Choroid plexus epithelial cell (primary cell): ENCODE measurements around the gene PHACTR1.

Experiments
- DNase-seq: peaks from one replicate; pipeline ENCODE4 v3.0.0-alpha.2; 2010; ENCODE audit warnings: low read depth
- H3K4me3 ChIP-seq: 2 replicates; pipeline ENCODE4 v1.5.1; 2011; ENCODE audit warnings: low read depth, mild to moderate bottlenecking, control low read depth, low read length, moderate library complexity
- TF ChIP-seq, protein P1 (sequence below): conservative IDR thresholded peaks from 2 replicates; pipeline ENCODE4 v1.5.1; 2011; ENCODE audit warnings: low read depth, mild to moderate bottlenecking, control low read depth, inconsistent platforms, low read length, moderate library complexity

The PHACTR1 gene

DNA sequence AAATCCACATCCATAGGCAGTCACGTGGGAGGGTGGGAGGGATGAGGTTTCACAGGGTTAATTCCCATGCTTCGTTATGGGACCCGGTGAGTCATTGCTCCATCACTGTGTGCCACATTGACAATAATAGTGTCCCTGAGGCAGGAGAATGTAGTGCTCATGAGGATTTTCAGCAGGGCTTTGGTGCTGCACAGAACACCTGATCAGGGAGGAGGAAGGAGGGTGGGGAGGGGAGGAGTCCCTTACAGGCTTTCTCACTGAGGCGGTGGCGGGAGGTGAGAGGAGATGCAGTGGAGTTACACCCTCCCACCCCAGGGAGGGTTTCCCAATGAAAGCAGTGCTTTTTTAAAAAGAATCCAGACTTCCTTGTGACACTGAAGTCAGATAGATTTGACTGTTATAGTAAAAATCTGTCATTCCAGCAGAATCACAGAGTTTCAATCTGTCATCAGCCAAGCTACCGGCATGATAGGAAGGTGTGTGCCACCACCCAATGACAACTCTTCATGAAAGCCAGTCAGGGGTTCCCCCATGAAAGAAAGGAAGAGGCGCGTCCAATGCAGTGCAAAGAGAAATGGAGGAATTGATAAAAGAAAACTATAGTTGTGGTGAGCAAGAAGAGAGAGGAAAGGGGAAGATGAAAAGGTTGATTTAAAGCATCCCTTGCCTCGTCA is 467.0 kb downstream of the PHACTR1 start:
- no peak overlapping the region for H3K4me3 ChIP-seq
- DNase-seq = no peak
- TF ChIP-seq, protein P1, sequence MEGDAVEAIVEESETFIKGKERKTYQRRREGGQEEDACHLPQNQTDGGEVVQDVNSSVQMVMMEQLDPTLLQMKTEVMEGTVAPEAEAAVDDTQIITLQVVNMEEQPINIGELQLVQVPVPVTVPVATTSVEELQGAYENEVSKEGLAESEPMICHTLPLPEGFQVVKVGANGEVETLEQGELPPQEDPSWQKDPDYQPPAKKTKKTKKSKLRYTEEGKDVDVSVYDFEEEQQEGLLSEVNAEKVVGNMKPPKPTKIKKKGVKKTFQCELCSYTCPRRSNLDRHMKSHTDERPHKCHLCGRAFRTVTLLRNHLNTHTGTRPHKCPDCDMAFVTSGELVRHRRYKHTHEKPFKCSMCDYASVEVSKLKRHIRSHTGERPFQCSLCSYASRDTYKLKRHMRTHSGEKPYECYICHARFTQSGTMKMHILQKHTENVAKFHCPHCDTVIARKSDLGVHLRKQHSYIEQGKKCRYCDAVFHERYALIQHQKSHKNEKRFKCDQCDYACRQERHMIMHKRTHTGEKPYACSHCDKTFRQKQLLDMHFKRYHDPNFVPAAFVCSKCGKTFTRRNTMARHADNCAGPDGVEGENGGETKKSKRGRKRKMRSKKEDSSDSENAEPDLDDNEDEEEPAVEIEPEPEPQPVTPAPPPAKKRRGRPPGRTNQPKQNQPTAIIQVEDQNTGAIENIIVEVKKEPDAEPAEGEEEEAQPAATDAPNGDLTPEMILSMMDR = no peak

DNA sequence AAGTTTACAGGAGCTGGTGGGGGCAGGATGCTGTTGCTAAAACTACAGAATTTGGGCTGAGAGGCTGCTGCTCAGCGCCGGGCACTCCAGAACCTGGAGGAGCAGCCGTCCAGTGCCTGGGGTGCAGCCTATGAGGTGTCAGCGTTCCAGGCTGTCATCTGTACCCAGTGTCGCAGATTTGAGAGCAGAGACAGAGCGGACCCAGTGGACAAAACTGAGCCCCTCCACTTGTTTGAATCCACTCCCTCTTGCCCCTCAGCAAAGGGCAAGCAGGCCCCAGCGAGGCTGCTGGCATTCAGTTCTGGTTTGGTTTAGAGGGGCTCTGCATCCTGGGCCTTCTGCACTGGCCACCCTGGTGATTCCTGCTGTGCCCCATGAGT is 467.5 kb downstream of the PHACTR1 start:
- TF ChIP-seq, protein P1 = no peak
- no peak overlapping the region for H3K4me3 ChIP-seq
- no peak for DNase-seq

DNA sequence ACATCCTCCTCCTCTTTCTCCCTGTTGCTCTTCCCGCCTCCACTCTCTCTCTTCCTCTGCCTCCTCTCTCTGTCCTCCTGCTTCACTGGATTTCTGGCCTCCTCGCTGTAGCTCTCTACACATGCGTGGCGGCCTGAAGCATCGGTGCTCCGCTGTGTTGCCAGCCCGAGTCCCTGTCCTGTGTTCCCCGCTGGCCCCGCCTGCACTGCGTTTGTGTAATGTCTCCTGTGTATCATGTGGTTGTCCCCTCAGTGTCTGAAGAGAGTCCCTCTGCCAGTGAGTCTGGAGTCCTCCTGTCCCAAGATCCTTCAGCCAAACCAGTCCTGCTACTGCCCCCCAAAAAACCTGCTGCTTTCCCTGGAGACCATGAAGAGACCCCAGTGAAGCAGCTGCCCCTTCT is 468.0 kb downstream of the PHACTR1 start:
- TF ChIP-seq, protein P1 = no peak
- H3K4me3 ChIP-seq = no peak overlapping the region
- no peak for DNase-seq

DNA sequence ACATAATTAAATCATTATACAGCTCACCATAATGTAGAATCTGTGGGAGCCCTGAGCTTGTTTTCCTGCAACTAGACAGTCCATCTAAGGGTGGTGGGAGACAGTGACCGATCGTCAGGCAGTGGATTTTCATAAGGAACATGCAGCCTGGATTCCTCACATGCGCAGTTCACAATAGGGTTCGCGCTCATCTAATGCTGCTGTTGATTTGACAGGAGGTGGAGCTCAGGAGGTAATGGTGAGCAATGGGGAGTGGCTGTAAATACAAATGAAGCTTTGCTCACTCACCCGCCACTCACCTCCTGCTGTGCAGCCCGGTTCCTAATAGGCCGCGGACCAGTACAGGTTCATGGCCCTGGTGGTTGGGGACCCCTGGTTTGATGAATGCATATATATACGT is 470.3 kb downstream of the PHACTR1 start:
- DNase-seq = no peak
- TF ChIP-seq, protein P1 = no peak
- H3K4me3 ChIP-seq = no peak overlapping the region

DNA sequence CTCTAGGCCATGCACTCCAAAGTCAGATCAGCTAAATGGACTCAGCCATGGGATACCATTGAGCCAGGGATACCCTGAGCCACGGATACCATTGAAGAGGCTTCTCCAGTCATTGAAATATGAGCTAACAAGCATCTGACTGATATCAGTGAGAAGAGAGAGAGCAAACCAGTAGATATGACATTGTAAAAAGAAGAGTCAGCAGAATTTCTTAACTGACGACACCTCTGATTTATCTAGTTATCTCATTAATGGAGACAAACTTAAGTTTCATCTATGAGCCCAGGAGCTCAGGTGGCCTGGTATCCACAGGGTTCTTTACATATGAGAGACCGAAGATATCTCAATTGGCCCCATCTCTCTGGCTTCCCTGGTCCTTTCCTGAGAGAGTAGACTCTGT is 471.1 kb downstream of the PHACTR1 start:
- no peak for DNase-seq
- H3K4me3 ChIP-seq = no peak overlapping the region
- TF ChIP-seq, protein P1 = no peak

DNA sequence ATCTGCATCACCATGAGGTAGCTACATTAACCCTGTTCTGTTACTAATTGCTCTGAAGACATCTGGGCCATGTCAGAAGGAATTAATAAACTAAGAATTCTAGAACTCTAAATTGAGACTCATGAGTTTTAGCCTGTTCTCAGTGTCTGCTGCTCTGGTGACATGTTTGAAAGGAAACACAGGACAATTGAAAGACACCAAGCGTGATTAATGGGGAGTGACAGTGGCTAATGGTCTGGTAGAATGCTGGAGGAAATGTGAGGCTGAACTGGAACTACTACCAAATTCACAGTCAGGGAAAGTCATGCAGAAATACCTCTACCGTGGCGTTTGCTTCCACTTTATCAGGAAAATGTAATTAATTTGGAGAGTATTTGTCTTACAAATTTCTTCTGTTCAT is 471.7 kb downstream of the PHACTR1 start:
- TF ChIP-seq, protein P1 = no peak
- H3K4me3 ChIP-seq = no peak overlapping the region
- DNase-seq = no peak

DNA sequence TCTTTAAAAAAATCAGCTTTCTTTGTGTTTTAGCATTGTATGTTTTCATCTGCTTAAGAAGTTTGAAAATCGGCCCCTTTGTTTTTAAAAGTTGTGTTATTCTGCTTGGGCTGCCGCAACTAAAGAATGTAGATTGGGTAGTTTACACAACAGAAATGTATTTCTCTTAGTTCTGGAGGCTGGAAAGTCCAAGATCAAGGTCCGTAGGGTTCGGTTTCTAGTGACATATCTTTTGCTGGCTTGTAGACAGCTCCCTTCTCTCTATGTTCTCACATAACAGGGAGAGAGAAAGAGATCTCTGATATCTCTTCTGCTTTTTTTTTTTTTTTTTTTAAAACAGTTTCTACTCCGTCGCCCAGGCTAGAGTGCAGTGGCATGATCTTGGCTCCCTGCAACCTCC is 473.1 kb downstream of the PHACTR1 start:
- H3K4me3 ChIP-seq = no peak overlapping the region
- TF ChIP-seq, protein P1 = no peak
- DNase-seq = no peak
